Gastrocnemius medialis (tissue), 4 donors: ENCODE measurements around the gene ARHGAP32.

Experiments
- CTCF ChIP-seq, 5 experiments: fragments of 450-650 bp in 3 of 5; fragments of 200-600 bp in 2 of 5; sonication (generic) in 2 of 5; IDR thresholded peaks in 4 of 5; conservative IDR thresholded peaks in 1 of 5; 1 replicate in 4 of 5; 2 replicates in 1 of 5; pipeline ENCODE4 v1.5.1; 2016 to 2019; ENCODE audit warnings: antibody characterized with exemption in 5 of 5, mild to moderate bottlenecking in 3 of 5, moderate library complexity in 3 of 5
- POLR2A ChIP-seq, 2 donors: fragments of 450-650 bp; IDR thresholded peaks; one replicate each; pipeline ENCODE4 v1.6.1; 2017; ENCODE audit warnings: antibody characterized with exemption in 2 of 2, mild to moderate bottlenecking in 2 of 2, moderate library complexity in 2 of 2

- no peak for TF ChIP-seq CTCF (IDR thresholded peaks at IDR 0.05 in 4 of 5, conservative IDR thresholded peaks at IDR 0.05 in 1 of 5)
- no peak for TF ChIP-seq POLR2A (IDR thresholded peaks at IDR 0.05)
These were observed 30.0 kb upstream of the ARHGAP32 start for GRCh38 chr11:129222158-129222557.
